ENCODE data around the gene SAXO1.
"Not testable (repeated sequence)": the region's sequence is repeated elsewhere in the genome, so short reads cannot be mapped to it uniquely, and the experiment has no call there.

SAXO1 gene

GRCh38 chr9:18991197-18991596, 41.8 kb downstream of the SAXO1 start:
- not testable (repeated sequence) for H3K36me3 ChIP-seq (ENCODE audit: control insufficient read depth, insufficient read depth, low read length); H3K27ac ChIP-seq (ENCODE audit: low read depth, low read length); H3K9ac ChIP-seq (ENCODE audit: low read length); H3K27me3 ChIP-seq (ENCODE audit: control insufficient read depth, insufficient read depth, low read length); H3K4me1 ChIP-seq (ENCODE audit: control insufficient read depth, insufficient read depth, low read length); H3K4me3 ChIP-seq (ENCODE audit: low read length)

DNA sequence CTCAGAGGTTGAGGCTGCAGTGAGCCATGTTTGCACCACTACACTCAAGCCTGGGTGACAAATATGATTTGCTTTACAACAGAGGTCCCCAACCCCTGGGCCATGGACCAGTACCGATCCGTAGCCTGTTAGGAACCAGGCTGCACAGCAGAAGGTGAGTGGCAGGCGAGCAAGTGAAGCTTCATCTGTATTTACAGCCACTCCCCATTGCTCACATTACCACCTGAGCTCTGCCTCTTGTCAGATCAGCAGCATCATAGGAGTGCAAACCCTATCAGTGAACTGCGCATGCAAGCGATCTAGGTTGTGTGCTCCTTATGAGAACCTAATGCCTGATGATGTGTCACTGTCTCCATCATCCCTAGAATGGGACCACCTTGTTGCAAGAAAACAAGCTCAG, 42.5 kb downstream of the SAXO1 start:
- no peak overlapping the region for H3K27ac ChIP-seq (ENCODE audit: low read depth, low read length)
- no peaks in the 10 kb centered on the region for H3K36me3 ChIP-seq (ENCODE audit: control insufficient read depth, insufficient read depth, low read length)
- H3K4me1 ChIP-seq (ENCODE audit: control insufficient read depth, insufficient read depth, low read length): no peaks in the 10 kb centered on the region
- H3K4me3 ChIP-seq (ENCODE audit: low read length): no peak overlapping the region
- no peak overlapping the region for H3K9ac ChIP-seq (ENCODE audit: low read length)
- H3K27me3 ChIP-seq (ENCODE audit: control insufficient read depth, insufficient read depth, low read length): no peaks in the 10 kb centered on the region

GRCh38 chr9:18989865-18990264, 43.1 kb downstream of the SAXO1 start:
- H3K27me3 ChIP-seq (ENCODE audit: control insufficient read depth, insufficient read depth, low read length): no peaks in the 10 kb centered on the region
- H3K27ac ChIP-seq (ENCODE audit: low read depth, low read length): no peak overlapping the region
- no peaks in the 10 kb centered on the region for H3K4me1 ChIP-seq (ENCODE audit: control insufficient read depth, insufficient read depth, low read length)
- H3K4me3 ChIP-seq (ENCODE audit: low read length): no peak overlapping the region
- H3K9ac ChIP-seq (ENCODE audit: low read length): no peak overlapping the region
- H3K36me3 ChIP-seq (ENCODE audit: control insufficient read depth, insufficient read depth, low read length): no peaks in the 10 kb centered on the region

GRCh38 chr9:18989097-18989496, 43.9 kb downstream of the SAXO1 start:
- Histone ChIP-seq H3K4me3 (ENCODE audit: low read length) (no peak overlapping the region), H3K4me1 (ENCODE audit: control insufficient read depth, insufficient read depth, low read length) (no peaks in the 10 kb centered on the region), H3K27me3 (ENCODE audit: control insufficient read depth, insufficient read depth, low read length) (no peaks in the 10 kb centered on the region), H3K36me3 (ENCODE audit: control insufficient read depth, insufficient read depth, low read length) (no peaks in the 10 kb centered on the region), H3K27ac (ENCODE audit: low read depth, low read length) (no peak overlapping the region), H3K9ac (ENCODE audit: low read length) (no peak overlapping the region)

GRCh38 chr9:18988003-18988402, 45.0 kb downstream of the SAXO1 start:
- H3K27me3 ChIP-seq (ENCODE audit: control insufficient read depth, insufficient read depth, low read length): no peaks in the 10 kb centered on the region
- no peak overlapping the region for H3K4me3 ChIP-seq (ENCODE audit: low read length)
- H3K36me3 ChIP-seq (ENCODE audit: control insufficient read depth, insufficient read depth, low read length): no peaks in the 10 kb centered on the region
- no peaks in the 10 kb centered on the region for H3K4me1 ChIP-seq (ENCODE audit: control insufficient read depth, insufficient read depth, low read length)
- H3K27ac ChIP-seq (ENCODE audit: low read depth, low read length): no peak overlapping the region
- H3K9ac ChIP-seq (ENCODE audit: low read length): no peak overlapping the region

DNA sequence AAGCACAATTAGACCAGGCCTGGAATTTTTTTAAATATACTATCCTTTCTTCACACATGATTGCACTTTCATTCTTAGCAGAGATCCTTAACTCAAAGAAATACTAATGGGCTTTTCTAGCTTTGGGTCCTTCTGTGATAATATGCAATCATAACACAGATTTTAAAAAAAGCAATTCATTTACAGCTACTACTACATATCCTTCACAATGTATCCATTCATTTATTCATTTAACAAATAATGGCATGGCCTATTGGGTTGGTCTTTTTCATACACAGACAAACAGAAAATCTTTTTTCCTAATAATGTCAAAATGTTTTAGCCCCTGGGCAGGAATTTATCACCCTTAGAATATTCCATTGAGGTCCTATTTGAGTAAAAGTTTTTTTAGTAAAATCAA, 47.0 kb downstream of the SAXO1 start:
- Histone ChIP-seq H3K4me1 (ENCODE audit: control insufficient read depth, insufficient read depth, low read length) (no peaks in the 10 kb centered on the region), H3K27me3 (ENCODE audit: control insufficient read depth, insufficient read depth, low read length) (no peaks in the 10 kb centered on the region), H3K9ac (ENCODE audit: low read length) (no peak overlapping the region), H3K36me3 (ENCODE audit: control insufficient read depth, insufficient read depth, low read length) (no peaks in the 10 kb centered on the region), H3K4me3 (ENCODE audit: low read length) (no peak overlapping the region), H3K27ac (ENCODE audit: low read depth, low read length) (no peak overlapping the region)

GRCh38 chr9:18985464-18985951, 47.5 kb downstream of the SAXO1 start:
- H3K4me1 ChIP-seq (ENCODE audit: control insufficient read depth, insufficient read depth, low read length): no peaks in the 10 kb centered on the region
- no peak overlapping the region for H3K4me3 ChIP-seq (ENCODE audit: low read length)
- H3K36me3 ChIP-seq (ENCODE audit: control insufficient read depth, insufficient read depth, low read length): no peaks in the 10 kb centered on the region
- H3K9ac ChIP-seq (ENCODE audit: low read length): no peak overlapping the region
- no peak overlapping the region for H3K27ac ChIP-seq (ENCODE audit: low read depth, low read length)
- no peaks in the 10 kb centered on the region for H3K27me3 ChIP-seq (ENCODE audit: control insufficient read depth, insufficient read depth, low read length)

DNA sequence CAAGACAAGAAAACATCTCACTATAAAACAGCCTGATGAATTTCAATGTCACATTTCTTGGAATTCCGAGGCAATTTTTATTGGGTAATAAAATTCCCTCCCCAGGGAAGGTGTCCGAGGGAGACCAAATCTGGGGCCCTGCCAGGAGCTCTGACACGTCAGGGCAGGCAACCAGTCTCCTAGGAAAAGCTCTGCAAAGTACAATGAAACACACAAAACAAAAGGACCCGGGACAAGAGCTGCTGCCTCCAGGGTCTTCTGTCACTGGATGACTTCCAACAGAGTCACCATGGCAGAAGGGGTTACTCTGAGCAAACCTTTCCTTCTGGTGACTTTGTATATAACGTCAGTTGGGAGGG, 50.8 kb downstream of the SAXO1 start:
- Histone ChIP-seq H3K9ac (ENCODE audit: low read length) (no peak overlapping the region), H3K27ac (ENCODE audit: low read depth, low read length) (no peak overlapping the region)

DNA sequence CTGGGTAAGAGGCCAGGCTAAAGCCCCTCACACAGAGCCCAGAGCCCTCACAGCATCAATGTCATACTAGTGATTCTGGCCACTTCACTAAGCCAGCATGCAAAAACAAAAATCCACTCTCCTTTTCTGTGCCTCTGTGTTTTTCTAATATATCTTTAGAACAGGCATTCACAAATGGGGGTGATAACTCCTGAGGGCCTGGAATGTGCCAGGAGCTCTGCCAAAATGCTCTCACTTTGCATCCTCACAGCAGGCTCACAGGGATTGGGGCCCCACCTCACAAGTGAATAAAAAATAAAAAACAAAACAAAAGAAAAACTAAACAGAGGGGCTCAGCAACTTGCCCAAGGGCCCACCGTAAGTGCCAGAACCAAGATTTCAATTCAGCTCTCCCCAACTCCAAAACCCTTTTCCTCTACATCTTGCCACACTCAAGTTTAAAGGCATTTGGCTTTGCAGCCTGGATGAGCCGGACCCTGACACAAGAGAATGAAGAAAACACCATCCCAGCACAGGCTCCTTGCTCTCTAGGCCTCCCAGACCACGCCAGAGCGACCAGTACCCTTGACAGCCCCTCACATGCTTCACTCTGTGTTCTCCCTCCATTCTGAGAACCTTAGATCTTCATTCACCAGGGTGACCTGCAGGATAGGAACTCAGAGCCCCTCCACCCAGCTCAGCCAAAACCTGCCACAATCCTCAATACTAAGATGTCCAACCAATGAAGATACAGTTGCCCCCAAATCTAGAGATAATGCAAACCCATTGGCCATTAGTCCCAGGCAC, 51.3 kb downstream of the SAXO1 start:
- Histone ChIP-seq H3K27ac (ENCODE audit: low read depth, low read length) (no peak overlapping the region), H3K36me3 (ENCODE audit: control insufficient read depth, insufficient read depth, low read length) (no peaks in the 10 kb centered on the region), H3K9ac (ENCODE audit: low read length) (no peak overlapping the region), H3K4me1 (ENCODE audit: control insufficient read depth, insufficient read depth, low read length) (no peaks in the 10 kb centered on the region), H3K27me3 (ENCODE audit: control insufficient read depth, insufficient read depth, low read length) (no peaks in the 10 kb centered on the region), H3K4me3 (ENCODE audit: low read length) (no peak overlapping the region)

More for the DNA sequence above, 50.8 kb downstream of the SAXO1 start:
- H3K4me3 ChIP-seq (ENCODE audit: low read length): no peak overlapping the region
- no peaks in the 10 kb centered on the region for H3K27me3 ChIP-seq (ENCODE audit: control insufficient read depth, insufficient read depth, low read length)
- no peaks in the 10 kb centered on the region for H3K36me3 ChIP-seq (ENCODE audit: control insufficient read depth, insufficient read depth, low read length)
- no peaks in the 10 kb centered on the region for H3K4me1 ChIP-seq (ENCODE audit: control insufficient read depth, insufficient read depth, low read length)

GRCh38 chr9:18980189-18980588, 52.8 kb downstream of the SAXO1 start:
- Histone ChIP-seq H3K36me3 (ENCODE audit: control insufficient read depth, insufficient read depth, low read length) (no peaks in the 10 kb centered on the region), H3K27me3 (ENCODE audit: control insufficient read depth, insufficient read depth, low read length) (no peaks in the 10 kb centered on the region), H3K9ac (ENCODE audit: low read length) (no peak overlapping the region), H3K4me3 (ENCODE audit: low read length) (no peak overlapping the region), H3K4me1 (ENCODE audit: control insufficient read depth, insufficient read depth, low read length) (no peaks in the 10 kb centered on the region), H3K27ac (ENCODE audit: low read depth, low read length) (no peak overlapping the region)

GRCh38 chr9:18979367-18979766, 53.6 kb downstream of the SAXO1 start:
- no peak overlapping the region for H3K27ac ChIP-seq (ENCODE audit: low read depth, low read length)
- no peak overlapping the region for H3K9ac ChIP-seq (ENCODE audit: low read length)
- no peak overlapping the region for H3K4me3 ChIP-seq (ENCODE audit: low read length)
- H3K36me3 ChIP-seq (ENCODE audit: control insufficient read depth, insufficient read depth, low read length): no peaks in the 10 kb centered on the region
- no peaks in the 10 kb centered on the region for H3K4me1 ChIP-seq (ENCODE audit: control insufficient read depth, insufficient read depth, low read length)
- H3K27me3 ChIP-seq (ENCODE audit: control insufficient read depth, insufficient read depth, low read length): no peaks in the 10 kb centered on the region

GRCh38 chr9:18978188-18978587, 54.8 kb downstream of the SAXO1 start:
- H3K9ac ChIP-seq (ENCODE audit: low read length): no peak overlapping the region
- H3K36me3 ChIP-seq (ENCODE audit: control insufficient read depth, insufficient read depth, low read length): no peaks in the 10 kb centered on the region
- H3K4me1 ChIP-seq (ENCODE audit: control insufficient read depth, insufficient read depth, low read length): no peaks in the 10 kb centered on the region
- H3K27ac ChIP-seq (ENCODE audit: low read depth, low read length): no peak overlapping the region
- H3K27me3 ChIP-seq (ENCODE audit: control insufficient read depth, insufficient read depth, low read length): no peaks in the 10 kb centered on the region
- H3K4me3 ChIP-seq (ENCODE audit: low read length): no peak overlapping the region
